SK-N-MC (cell line): ENCODE results near the gene MESP2.

ENCODE experiments used
- EZH2 ChIP-seq: fragments of 200-600 bp; sonication (generic); IDR thresholded peaks from one replicate; pipeline ENCODE4 v1.6.1; 2017; ENCODE audit warnings: antibody characterized with exemption
- POLR2AphosphoS5 ChIP-seq: IDR thresholded peaks from 2 replicates; pipeline ENCODE4 v1.6.1; 2012; ENCODE audit warnings: mild to moderate bottlenecking, low read depth, low read length, borderline replicate concordance

DNA sequence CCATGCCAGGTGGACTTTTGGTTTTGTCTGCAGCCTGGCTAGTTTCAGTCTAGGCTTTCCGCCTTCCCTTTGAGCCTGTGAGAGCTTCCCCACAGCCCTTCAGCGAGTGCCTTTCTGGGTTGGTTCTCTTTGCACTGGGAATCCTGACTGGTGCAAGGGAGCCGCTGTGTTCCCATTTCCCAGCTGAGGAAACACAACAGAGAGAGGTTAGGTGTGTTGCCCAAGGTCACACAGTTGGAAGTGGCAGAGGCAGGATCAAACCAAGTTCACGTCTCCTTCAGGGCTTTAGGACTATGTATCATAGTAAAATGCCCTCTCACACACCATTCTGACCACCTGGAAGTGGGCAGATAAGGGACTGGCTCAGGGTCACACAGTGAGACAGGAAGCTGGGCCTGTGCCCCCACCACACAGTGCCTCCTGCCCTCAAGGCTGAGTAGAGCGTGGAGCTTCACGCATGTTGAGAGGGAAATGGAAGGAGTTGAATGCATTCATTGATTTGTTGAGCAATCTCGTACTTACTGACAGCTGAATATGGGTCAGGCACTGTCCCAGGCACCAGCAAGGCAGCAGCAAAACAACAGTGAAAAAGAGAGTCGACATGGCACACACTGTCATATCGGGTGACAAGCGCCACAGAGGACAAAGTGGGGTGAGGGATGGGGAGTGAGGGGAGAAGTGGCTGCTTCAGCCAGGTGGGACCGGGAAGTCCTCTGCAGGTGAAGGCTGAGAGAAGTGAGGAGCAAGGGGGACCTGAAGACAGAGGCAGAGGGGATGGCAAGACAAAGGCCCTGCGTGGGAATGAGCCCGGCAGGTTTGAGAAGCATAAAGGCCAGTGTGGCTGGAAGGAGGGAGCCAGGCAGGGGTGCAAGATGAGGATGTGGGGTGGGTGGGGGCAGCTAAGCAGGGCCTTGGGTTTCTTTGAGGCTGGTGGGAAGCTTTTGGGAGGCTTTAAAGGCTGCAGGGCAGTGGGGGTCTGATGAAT, 50.8 kb downstream of the MESP2 start:
- TF ChIP-seq EZH2 (no peak), POLR2AphosphoS5 (no peak)
